NCI-H510A (cell line): Measurements from ENCODE around the gene SVIL.
"Not testable (repeated sequence)": the region's sequence is repeated elsewhere in the genome, so short reads cannot be mapped to it uniquely, and the experiment has no call there.

Experiments used
- DNase-seq: peaks from one replicate; lab custom pipeline; 2025; lab: John Stamatoyannopoulos, UW

The SVIL gene

DNA sequence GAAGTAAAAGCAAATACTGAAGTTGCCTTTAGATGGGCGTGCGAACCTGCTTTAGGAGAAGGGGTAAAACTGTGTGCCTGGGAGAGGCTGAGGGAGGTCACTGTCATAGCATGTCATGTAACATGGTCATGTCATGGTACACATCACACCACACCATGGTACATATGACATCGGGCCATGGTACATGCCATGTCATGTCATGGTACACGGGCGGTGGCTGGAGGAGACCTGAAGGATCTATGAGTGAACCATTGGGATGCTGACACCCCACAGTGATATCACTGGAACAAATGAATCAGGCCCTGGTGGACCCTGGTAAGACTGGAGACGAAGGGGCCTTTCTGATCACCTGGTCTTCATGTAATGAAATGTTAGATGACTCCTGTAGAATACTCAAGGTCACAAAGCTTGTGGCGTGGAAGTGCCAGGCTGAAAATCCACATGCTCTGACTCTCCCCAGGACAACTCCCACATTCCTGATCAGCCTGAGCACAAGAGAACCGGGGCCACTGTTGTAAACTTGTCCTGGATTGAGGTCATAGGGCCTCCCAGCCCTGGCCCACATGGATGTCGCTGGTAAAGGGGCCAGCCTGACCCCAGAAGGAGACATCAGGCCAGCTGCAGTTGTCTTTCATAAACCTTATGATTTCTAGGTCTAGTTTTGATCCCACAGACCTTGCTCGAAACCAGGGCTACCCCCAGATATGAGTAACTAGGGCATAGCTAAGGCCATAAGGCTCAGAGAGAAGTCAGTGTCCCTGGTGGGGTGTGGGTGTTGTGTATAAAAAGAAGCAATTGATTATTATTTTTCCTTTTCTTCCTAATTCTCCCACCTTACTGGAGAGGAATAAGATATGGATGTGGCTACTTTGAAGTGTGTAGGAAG is 60.3 kb downstream of the SVIL start:
- DNase-seq = not testable (repeated sequence)

DNA sequence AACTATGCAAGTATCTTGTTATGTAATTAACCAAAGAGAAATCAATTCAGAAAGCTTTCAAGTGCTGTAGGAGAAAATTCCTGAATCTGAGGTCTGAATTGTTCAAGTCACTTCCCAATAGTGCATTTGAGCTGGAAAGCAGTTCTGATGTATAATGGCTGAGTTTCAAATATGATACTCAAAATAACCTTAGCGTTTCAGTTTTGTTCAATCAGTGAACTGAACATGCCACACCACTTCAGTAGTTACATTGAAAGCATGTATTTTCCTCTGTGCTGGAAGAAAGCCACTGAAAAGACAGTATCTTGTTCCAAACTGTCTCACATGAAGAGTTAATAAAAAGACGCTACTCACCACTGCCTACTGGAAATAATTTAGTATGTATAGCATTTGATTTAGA is 64.5 kb downstream of the SVIL start:
- DNase-seq = not testable (repeated sequence)

GRCh38 chr10:29569795-29570194 is 65.0 kb downstream of the SVIL start:
- no peak for DNase-seq

DNA sequence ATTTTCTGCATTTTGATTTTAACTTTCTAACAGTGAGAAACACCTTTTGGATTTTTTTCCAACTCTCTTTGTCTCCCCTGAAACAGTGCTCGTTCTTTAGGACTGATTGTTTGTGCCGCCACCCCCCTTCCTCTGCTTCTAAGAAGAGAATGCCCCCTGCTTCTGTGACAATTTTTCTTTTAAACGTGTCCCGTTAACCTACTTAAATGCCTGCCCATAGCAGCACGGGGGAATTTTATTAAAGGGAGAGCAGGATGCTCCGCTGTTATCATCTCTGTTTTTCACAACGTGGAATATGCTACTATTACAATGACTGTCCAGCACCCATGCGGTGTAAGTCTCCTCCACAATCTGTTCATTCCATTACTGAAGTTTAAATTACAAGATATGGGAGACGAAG is 67.8 kb downstream of the SVIL start:
- DNase-seq = no peak

DNA sequence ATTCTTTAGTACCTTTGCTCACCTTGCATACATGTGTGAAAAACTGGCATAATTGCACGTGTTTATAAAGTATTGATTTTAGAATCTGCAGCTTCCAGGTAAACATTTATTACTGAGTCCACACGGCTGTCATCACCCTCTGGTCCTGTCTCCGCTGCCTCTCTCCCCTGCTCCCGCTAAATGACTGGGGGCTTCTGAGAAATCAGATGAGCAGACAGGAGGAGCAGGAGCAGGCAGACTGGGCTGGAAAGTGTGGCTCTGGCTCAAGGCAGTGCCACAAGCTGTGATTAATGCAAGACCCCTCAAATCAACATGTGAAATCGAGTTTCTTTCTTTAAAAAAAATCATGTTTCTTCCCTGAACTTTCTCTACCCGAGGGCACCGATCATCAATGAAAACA is 68.6 kb downstream of the SVIL start:
- not testable (repeated sequence) for DNase-seq

DNA sequence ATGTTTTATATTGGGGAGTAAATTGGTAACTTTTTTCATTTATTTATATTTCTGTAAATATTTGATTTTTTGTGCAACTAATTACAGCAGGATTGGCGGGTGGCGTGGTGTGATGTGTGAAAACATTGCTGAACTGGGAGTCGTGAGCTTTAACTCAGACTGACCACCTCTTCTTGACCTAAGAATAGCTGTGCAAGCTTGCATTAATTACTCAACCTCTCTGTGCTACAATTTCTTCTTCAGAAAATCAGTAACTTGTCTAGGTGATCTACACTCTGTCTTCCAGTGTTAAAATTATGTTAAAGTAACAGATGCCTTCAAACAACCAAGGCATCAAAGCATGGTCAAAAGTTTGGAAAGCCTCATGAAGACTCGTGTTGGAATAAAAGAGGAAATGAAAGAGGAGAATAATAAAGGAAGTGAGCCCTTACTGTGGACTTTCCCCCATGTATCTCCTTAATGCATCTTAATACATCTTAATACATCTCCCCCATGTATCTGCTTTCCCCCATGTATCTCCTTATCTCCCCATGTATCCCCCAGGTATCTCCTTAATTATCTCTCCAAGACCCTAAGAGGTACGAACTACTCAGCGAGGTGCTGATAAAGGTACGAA is 71.2 kb downstream of the SVIL start:
- no peak for DNase-seq

GRCh38 chr10:29563006-29563405 is 71.8 kb downstream of the SVIL start:
- not testable (repeated sequence) for DNase-seq

GRCh38 chr10:29559996-29560395 is 74.8 kb downstream of the SVIL start:
- DNase-seq = no peak

GRCh38 chr10:29557665-29558064 is 77.1 kb downstream of the SVIL start:
- DNase-seq = no peak

GRCh38 chr10:29555746-29556481 is 78.9 kb downstream of the SVIL start:
- DNase-seq = no peak

- no peak for DNase-seq
Measured at GRCh38 chr10:29555091-29555745, 79.6 kb downstream of the SVIL start.

DNA sequence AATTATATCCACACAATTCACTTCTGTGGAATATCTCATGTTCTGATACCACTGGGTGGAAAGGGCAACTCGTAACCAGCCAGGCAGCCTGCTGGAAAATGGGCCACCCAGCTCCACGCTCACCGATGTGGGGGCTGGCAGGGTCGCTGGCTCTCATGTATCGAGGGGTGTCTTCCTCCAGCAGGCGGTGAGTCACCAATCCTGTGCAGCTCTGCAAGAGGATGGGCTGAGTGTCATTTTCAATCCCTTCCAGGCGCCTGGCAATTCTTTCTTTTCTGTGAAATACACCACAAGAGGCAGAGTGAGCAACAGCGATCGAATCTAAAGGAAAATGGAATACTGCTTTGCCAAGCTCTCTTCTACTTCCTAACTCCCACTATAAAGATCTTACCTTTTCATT is 80.1 kb downstream of the SVIL start:
- no peak for DNase-seq

GRCh38 chr10:29553544-29554250 is 81.1 kb downstream of the SVIL start:
- no peak for DNase-seq

DNA sequence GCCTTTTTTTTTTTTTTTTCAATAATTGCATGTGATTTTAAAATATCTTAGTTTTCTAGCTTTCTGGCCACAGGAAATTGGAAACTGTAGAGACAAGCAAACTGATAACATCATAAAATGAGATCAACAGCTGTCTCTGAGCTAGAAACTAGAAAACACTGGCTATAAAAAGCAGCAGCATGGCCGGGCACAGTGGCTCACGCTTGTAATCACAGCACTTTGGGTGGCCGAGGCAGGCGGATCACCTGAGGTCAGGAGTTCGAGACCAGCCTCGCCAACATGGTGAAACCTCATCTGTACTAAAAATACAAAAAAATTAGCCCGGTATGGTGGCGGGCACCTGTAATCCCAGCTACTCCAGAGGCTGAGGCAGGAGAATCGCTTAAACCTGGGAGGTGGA is 81.7 kb downstream of the SVIL start:
- DNase-seq = not testable (repeated sequence)

GRCh38 chr10:29549493-29549892 is 85.3 kb downstream of the SVIL start:
- DNase-seq = not testable (repeated sequence)

DNA sequence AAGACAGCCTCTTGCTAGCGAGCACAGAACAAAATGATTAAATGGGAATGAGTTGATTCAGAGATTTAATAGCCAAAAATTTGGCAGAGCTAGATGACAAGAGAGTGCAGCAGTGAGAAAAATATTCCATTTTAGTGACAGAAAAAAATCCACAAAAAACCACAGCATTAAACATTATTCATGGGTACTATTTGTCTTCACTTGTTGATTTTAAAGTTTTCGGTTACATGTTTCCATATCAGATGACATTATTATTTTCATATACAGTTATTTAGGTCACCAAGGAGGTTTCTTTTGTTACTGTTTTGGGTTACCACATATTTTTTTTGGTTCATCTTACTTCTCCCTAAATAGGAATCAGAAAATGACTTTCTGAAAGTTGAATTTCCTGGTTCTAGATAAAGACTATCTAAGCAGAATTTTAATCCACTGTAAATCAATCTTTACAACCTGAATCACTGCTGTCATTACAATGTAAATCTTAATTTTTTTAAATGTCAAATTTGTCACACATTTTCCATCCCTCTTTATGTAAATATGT is 87.9 kb downstream of the SVIL start:
- no peak for DNase-seq

GRCh38 chr10:29545122-29545521 is 89.6 kb downstream of the SVIL start:
- no peak for DNase-seq

DNA sequence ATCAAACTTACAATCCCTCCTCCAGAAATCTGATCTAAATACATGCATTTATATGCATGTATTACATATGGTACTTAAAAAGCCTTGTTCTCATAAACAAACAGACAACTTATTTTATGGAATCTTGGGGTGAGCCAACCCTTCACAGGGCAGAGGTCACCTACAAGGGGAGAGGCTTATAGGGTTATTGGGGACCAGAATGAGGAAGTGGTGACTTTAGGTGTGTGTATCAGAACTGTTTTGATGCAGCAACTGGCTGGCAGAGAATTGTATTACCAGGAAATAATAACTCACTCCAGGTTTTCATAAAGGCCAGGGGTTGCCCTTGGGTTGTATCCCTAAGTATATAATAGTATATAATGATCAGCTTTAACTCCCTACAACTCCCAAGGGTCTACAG is 91.1 kb downstream of the SVIL start:
- no peak for DNase-seq

DNA sequence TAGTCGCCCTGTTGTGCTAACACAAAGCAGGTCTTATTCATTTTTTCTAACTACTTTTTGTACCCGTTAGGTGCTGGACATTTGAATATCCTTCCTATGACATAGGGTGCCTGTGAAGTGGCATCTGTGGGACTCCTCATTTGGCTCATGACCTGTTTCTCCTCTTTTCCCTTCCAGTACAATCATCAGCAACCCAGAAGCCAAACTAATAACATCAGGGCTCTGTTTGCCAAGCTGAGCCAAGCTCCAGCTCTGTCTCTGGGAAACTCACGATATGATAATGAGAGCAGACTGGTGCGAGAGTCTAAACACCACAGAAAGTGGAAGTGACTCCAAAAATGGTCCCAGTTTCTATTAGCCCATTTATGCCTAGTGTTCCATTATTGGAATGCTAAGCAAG is 92.0 kb downstream of the SVIL start:
- DNase-seq = no peak

DNA sequence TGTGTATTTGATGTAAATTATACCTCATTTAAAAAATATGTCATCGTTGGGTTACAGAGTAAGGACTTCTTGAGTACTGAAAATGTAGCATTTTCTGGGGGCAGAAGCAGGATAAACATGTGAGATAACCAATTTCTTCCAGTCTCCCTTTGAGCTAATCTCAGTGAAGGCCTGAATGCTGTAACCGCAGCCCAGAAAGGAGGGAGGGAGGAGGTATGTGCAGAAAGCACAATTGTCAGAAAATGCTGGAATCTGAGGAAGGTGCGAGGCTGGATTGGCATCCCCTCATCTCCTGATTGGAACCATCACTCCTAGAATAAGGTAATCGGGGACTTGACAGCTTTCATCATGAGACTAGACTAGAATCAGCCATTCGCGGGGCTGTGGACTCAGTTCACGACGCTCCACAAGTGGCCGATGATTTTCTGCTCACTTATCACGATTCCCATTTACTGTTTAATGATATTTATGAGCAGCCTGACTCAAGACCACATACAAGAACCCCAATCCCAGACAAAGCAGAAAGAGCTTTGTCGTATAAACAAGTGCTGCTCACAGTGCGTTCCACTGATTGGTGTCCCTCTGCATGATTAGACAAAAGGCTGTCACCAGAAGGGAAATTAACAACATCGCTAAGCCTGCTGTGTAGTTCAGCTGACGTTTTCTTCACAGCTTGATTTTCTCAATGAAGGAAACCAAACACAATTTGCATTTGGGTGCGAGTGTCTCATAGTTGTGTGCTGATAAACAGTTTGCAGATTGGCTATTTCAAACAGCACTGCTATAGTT is 93.2 kb downstream of the SVIL start:
- no peak for DNase-seq

DNA sequence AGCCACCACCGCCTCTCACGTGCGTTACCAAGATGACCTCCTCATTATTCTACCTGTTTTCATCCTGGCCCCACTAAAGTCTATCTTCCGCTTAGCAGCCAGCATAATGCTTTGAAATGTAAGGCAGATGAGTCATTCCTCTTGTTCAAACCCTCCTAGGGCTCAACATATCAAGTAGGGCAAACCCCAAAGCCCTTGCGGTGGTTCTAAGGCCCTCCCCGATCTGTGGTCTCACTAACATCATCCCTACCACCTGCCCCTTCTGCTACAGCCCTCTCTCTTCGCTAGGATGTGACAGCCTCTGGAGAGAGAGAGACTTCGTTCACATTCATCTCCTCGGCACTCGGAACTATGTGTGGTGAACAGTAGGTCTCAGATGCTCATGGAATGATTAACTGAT is 94.8 kb downstream of the SVIL start:
- DNase-seq = no peak
